OCI-LY3 (cell line): ENCODE data around the gene ARHGAP42.

ENCODE experiments used
- H2AFZ ChIP-seq: fragments of 200-600, 300-600 bp; shearing (Covaris generic); 2 replicates; pipeline ENCODE4 v1.6.0; 2014; ENCODE audit warnings: antibody characterized with exemption, low read depth, low read length
- H3K27ac ChIP-seq: fragments of 200-600, 300-600 bp; sonication (generic); 2 replicates; pipeline ENCODE4 v1.5.1; 2014; ENCODE audit warnings: mild to moderate bottlenecking, low read length, moderate library complexity, mixed read lengths
- H3K27me3 ChIP-seq: fragments of 200-600, 300-600 bp; sonication (generic); 2 replicates; pipeline ENCODE4 v1.6.1; 2014; ENCODE audit warnings: low read depth, low read length, mixed read lengths
- H3K36me3 ChIP-seq: fragments of 200-600, 300-600 bp; sonication (generic); replicated peaks from 2 replicates; pipeline ENCODE3; 2014; ENCODE audit warnings: low read depth, low read length, mixed read lengths
- H3K4me1 ChIP-seq: fragments of 300-600, 200-600 bp; sonication (generic); 2 replicates; pipeline ENCODE4 v1.6.1; 2014; ENCODE audit warnings: low read length, mixed read lengths
- H3K4me2 ChIP-seq: fragments of 200-600, 300-600 bp; sonication (generic); 2 replicates; pipeline ENCODE4 v1.6.1; 2014; ENCODE audit warnings: low read length, mixed read lengths
- H3K4me3 ChIP-seq: fragments of 300-600, 200-600 bp; sonication (generic); 2 replicates; pipeline ENCODE4 v1.5.1; 2014; ENCODE audit warnings: antibody characterized with exemption, mild to moderate bottlenecking, low read length, moderate library complexity
- H3K79me2 ChIP-seq: fragments of 300-600, 200-600 bp; shearing (Covaris generic); 2 replicates; pipeline ENCODE4 v1.6.1; 2014; ENCODE audit warnings: mild to moderate bottlenecking, low read length, mixed read lengths
- H3K9ac ChIP-seq: fragments of 300-600, 200-600 bp; shearing (Covaris generic); 2 replicates; pipeline ENCODE4 v1.6.0; 2014; ENCODE audit warnings: mild to moderate bottlenecking, low read length, moderate library complexity
- H3K9me3 ChIP-seq: fragments of 200-600, 300-600 bp; shearing (Covaris generic); 2 replicates; pipeline ENCODE4 v1.6.1; 2014; ENCODE audit warnings: low read length, mixed read lengths; ENCODE audit not compliant: insufficient read depth
- H4K20me1 ChIP-seq: fragments of 200-600, 300-600 bp; sonication (generic); 2 replicates; pipeline ENCODE4 v1.6.1; 2016; ENCODE audit warnings: low read length, mixed read lengths; ENCODE audit not compliant: insufficient read depth
- CTCF ChIP-seq: fragments of 200-600, 300-600 bp; sonication (generic); IDR thresholded peaks from 2 replicates; pipeline ENCODE4 v1.5.1; 2014; ENCODE audit warnings: antibody characterized with exemption, low read length, low read depth
- EZH2phosphoT487 ChIP-seq: fragments of 200-600 bp; shearing (Covaris generic); IDR thresholded peaks from 2 replicates; pipeline ENCODE4 v1.6.1; 2018; ENCODE audit warnings: antibody characterized with exemption, mixed run types, low read depth

The ARHGAP42 gene

GRCh38 chr11:100752371-100753171 is 65.5 kb downstream of the ARHGAP42 start:
- H3K36me3 ChIP-seq, result peaks cover 3% of the 10 kb centered on the region
- no peaks in the 10 kb centered on the region for H3K9me3 ChIP-seq
- no peak overlapping the region for H3K4me2 ChIP-seq
- H2AFZ ChIP-seq, result no peak overlapping the region
- TF ChIP-seq EZH2phosphoT487, result no peak
- no peak for TF ChIP-seq CTCF
- no peak overlapping the region for H3K27ac ChIP-seq
- H3K27me3 ChIP-seq, result no peaks in the 10 kb centered on the region
- peaks cover 10% of the 10 kb centered on the region; the same call in 1 of the 2 replicates for H3K79me2 ChIP-seq
- H3K9ac ChIP-seq, result no peak overlapping the region
- no peaks in the 10 kb centered on the region for H4K20me1 ChIP-seq
- H3K4me3 ChIP-seq, result no peak overlapping the region
- H3K4me1 ChIP-seq, result peaks cover 36% of the 10 kb centered on the region

- Histone ChIP-seq H3K36me3 (peaks cover 3% of the 10 kb centered on the region), H4K20me1 (no peaks in the 10 kb centered on the region), H3K4me3 (no peak overlapping the region)
Measured at GRCh38 chr11:100753172-100753543, 66.1 kb downstream of the ARHGAP42 start.

GRCh38 chr11:100753571-100753970 is 66.5 kb downstream of the ARHGAP42 start:
- Histone ChIP-seq H3K9me3 (no peaks in the 10 kb centered on the region), H3K9ac (no peak overlapping the region), H3K27ac (no peak overlapping the region), H3K4me1 (peaks cover 36% of the 10 kb centered on the region), H3K4me2 (no peak overlapping the region), H3K4me3 (no peak overlapping the region), H3K36me3 (peaks cover 3% of the 10 kb centered on the region), H4K20me1 (no peaks in the 10 kb centered on the region), H2AFZ (no peak overlapping the region), H3K27me3 (no peaks in the 10 kb centered on the region), H3K79me2 (peaks cover 10% of the 10 kb centered on the region; the same call in 1 of the 2 replicates)
- TF ChIP-seq EZH2phosphoT487 (no peak), CTCF (no peak)

More at GRCh38 chr11:100753172-100753543, 66.1 kb downstream of the ARHGAP42 start:
- Histone ChIP-seq H3K79me2 (peaks cover 10% of the 10 kb centered on the region; the same call in 1 of the 2 replicates), H3K9me3 (no peaks in the 10 kb centered on the region), H3K9ac (no peak overlapping the region), H3K27ac (no peak overlapping the region), H3K4me2 (no peak overlapping the region), H3K27me3 (no peaks in the 10 kb centered on the region), H3K4me1 (peaks cover 36% of the 10 kb centered on the region), H2AFZ (no peak overlapping the region)
- TF ChIP-seq CTCF, result no peak

DNA sequence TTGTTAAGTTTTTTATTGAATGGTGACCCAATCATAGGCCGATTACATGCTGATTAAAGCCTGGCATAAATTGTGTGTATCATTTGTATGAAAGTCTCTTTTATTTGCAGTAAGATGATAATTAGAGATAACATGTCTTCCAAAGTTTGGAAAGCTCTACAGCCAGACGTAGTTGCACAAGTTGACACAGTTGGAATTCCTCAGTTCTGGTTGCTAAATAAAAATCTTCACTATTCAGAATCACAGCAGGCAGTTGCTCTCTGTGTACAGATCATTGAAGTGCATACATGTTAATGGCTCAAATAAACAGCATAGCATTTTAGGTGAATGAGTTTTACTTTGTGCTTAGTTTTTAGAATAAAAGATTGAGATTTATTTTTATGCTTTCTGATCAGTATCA is 69.5 kb downstream of the ARHGAP42 start:
- H3K9me3 ChIP-seq, result no peaks in the 10 kb centered on the region
- H3K4me3 ChIP-seq, result no peak overlapping the region
- TF ChIP-seq EZH2phosphoT487 (no peak), CTCF (no peak)
- no peaks in the 10 kb centered on the region for H3K27me3 ChIP-seq
- H3K36me3 ChIP-seq, result no peaks in the 10 kb centered on the region
- H3K79me2 ChIP-seq, result no peaks in the 10 kb centered on the region; the same call in 1 of the 2 replicates
- H2AFZ ChIP-seq, result no peak overlapping the region
- H3K4me1 ChIP-seq, result peaks cover 19% of the 10 kb centered on the region
- H3K9ac ChIP-seq, result no peak overlapping the region
- no peak overlapping the region for H3K27ac ChIP-seq
- H3K4me2 ChIP-seq, result no peak overlapping the region
- H4K20me1 ChIP-seq, result no peaks in the 10 kb centered on the region
